K562 treated with DMSO at 1 percent for 4 hours (cell line): ENCODE data around the gene TEAD2. TPM values are rescaled to one million over a fixed set of nuclear protein-coding genes. Genes with fewer than 3 reads are reported as not detected.

Experiments used
- total RNA-seq: library from RNA; unstranded; fragments of 300-600 nt; gene quantifications from 2 replicates; pipeline ENCODE4 v1.2.3, GENCODE V29; 2022; ENCODE audit not compliant: insufficient read depth

TEAD2 gene
- 15.2 and 18.8 TPM in 2 replicates for total RNA-seq

GRCh38 chr19:49362048-49362928, at the start of gene TEAD2:
TSS of gene TEAD2 (minus strand) at chr19:49362416. CDS start at chr19:49360075, 2,341 bp downstream.

DNA sequence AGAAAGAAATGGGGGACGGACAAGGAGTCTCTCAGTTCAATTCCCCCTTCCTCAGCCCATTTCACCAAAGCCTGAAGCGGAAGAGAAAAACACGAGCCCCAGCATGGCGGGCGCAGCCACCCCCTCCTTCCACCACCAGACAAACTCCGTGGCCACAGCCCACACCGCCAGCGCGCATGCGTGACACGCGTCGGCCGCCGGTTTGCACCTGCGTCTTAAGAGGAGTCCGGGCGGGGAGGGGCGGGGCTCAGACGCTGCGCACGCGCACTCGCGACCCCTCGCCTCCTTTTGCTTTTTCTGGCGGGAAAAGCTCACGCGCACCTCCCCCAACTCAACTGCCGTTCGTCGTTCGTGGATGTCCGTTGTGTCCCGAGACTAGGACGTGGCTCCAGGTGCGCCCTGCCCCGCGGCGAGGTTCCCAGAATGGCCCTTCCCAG, 25.7 kb upstream of the TEAD2 start, which contains the start of gene KASH5:
KASH5 (plus strand) TSS at position 314 of the 437 bp plus-strand sequence. CDS start 2,635 bp downstream, outside the sequence.

DNA sequence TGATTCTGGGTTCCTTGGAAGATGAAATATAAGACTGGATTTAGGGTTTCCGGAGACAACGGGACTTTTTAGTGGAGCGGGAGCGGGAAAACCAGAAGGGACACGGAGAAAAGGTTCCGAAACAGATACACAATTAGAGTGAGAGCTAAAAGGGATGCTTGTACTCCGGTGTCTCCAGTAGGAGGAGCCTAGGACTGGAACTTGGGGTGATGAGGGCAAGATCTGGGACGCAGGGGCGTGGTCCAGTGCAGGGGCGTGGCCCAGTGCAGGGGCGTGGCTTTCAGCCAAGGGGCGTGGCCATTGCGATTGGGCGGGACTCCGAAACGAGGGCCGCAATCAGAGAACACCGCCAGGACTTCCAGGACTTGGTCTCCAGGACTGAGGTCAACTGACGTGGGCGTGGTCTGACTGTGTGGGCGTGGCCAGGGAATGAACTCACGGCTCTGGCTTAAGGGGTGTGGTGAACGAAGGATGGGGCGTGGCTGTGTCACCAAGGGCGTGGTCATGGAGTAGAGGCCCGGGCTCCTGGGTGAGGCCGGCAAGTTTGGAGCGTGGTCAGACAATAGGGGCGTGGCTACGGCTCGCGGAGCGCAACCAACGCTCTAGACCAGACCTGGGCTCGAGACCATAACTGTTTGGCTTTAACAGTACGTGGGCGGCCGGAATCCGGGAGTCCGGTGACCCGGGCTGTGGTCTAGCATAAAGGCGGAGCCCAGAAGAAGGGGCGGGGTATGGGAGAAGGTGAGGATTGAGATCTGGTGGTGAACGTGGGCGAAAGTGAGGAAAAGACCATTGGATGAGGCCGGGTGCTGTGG, 1.3 kb upstream of the TEAD2 start, which contains the start of gene DKKL1:
DKKL1 (plus strand) TSS at position 610 of the 815 bp plus-strand sequence; CDS start at position 732, 122 bp downstream.

DNA sequence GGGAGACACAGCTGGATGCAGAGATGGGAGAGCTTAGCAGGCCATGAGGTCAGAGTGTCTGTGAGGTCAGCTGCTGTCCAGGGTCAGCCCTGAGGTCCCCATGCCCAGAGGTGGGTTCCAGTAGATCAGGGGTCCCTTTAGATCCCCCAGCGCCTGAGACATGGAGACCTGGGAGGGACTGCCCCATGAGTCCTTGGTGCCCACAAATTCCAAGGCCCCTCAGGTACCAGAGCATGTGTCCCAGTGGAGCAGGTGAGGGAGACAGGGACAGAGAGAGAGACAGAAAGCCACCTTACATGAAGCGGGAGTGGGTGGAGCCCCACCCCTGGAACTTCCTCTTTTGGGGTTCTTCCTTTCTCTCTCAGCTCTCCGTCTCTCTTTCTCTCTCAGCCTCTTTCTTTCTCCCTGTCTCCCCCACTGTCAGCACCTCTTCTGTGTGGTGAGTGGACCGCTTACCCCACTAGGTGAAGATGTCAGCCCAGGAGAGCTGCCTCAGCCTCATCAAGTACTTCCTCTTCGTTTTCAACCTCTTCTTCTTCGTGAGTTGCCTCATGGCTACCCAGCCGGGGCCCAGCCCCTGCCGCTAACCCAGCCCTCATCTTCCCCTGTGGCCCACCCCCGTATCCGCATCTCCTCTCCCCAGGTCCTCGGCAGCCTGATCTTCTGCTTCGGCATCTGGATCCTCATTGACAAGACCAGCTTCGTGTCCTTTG, 27.0 kb downstream of the TEAD2 start, which contains the start of gene CD37:
CD37 (plus strand) TSS at position 336 of the 713 bp plus-strand sequence; CDS start at position 471, 135 bp downstream.

GRCh38 chr19:49324801-49325576, 37.2 kb downstream of the TEAD2 start, which contains the start of gene SLC6A16:
TSS of gene SLC6A16 (minus strand) at chr19:49325191. CDS start at chr19:49311347, 13,844 bp downstream.

Other genes with a start within 250 kb of the TEAD2 start
- 8.9 and 15.5 TPM in 2 replicates for gene LIN7B, start 248.0 kb downstream of the TEAD2 start, total RNA-seq
- not detected in 2 replicates for gene C19orf73, start 243.3 kb downstream of the TEAD2 start, total RNA-seq
- 17.3 and 23.0 TPM in 2 replicates for gene PPFIA3, start 242.9 kb downstream of the TEAD2 start, total RNA-seq
- gene HRC, start 207.0 kb downstream of the TEAD2 start, total RNA-seq: 5.1 and 5.8 TPM in 2 replicates
- gene TRPM4, start 204.6 kb downstream of the TEAD2 start, total RNA-seq: 12.7 and 14.0 TPM in 2 replicates
- 4.4 TPM in 1 of 2 replicates, not detected in the other for gene SLC6A16, start 37.2 kb downstream of the TEAD2 start, total RNA-seq
- gene CD37, start 27.0 kb downstream of the TEAD2 start, total RNA-seq: 17.6 and 20.7 TPM in 2 replicates
- not detected in 2 replicates for gene DKKL1, start 1.5 kb upstream of the TEAD2 start, total RNA-seq
- 0.70 and 0.84 TPM in 2 replicates for gene KASH5, start 25.8 kb upstream of the TEAD2 start, total RNA-seq
- not detected in 2 replicates for gene PTH2, start 61.0 kb upstream of the TEAD2 start, total RNA-seq
- gene GFY, start 63.0 kb upstream of the TEAD2 start, total RNA-seq: not detected in 2 replicates
- gene SLC17A7, start 79.1 kb upstream of the TEAD2 start, total RNA-seq: 9.3 and 13.4 TPM in 2 replicates
- gene PIH1D1, start 89.4 kb upstream of the TEAD2 start, total RNA-seq: 160 and 172 TPM in 2 replicates
- gene ALDH16A1, start 90.8 kb upstream of the TEAD2 start, total RNA-seq: 25.7 and 31.3 TPM in 2 replicates
- 6.9 and 9.0 TPM in 2 replicates for gene FLT3LG, start 111.8 kb upstream of the TEAD2 start, total RNA-seq
- gene RPL13A, start 125.2 kb upstream of the TEAD2 start, total RNA-seq: 9,551 and 10,252 TPM in 2 replicates
- 7,062 and 7,239 TPM in 2 replicates for gene RPS11, start 134.0 kb upstream of the TEAD2 start, total RNA-seq
- 9.0 and 11.5 TPM in 2 replicates for gene FCGRT, start 150.2 kb upstream of the TEAD2 start, total RNA-seq
- 6.0 and 10.4 TPM in 2 replicates for gene RCN3, start 165.6 kb upstream of the TEAD2 start, total RNA-seq
- gene NOSIP, start 218.1 kb upstream of the TEAD2 start, total RNA-seq: 307 and 345 TPM in 2 replicates
- 0.84 TPM in 1 of 2 replicates, not detected in the other for gene PRRG2, start 218.9 kb upstream of the TEAD2 start, total RNA-seq
- 9.5 and 10.7 TPM in 2 replicates for gene PRR12, start 228.8 kb upstream of the TEAD2 start, total RNA-seq